Measurements from ENCODE around the gene DSC1. TPM values are rescaled to one million over a fixed set of nuclear protein-coding genes. Genes with fewer than 3 reads are reported as not detected.

The DSC1 gene
- total RNA-seq, 2 donors from 2014 or later: 0.23 to 2.1 TPM

DNA sequence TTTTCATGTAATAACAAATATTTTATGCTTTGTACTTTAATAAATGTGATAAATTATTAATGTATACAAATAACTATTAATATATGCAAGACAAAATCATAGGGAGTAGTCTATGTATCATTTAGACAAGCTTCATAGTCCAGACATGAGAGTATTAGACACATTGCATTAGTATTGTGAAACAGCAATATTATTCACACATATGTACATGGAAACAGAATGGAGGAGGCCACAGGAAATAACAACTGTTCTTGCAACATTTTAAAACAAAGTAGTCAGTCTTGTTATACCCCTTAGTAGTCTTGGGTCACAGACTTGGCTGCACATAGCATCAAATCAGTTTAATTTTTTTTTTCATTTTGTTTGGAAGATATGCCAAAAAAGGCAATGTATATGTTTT is 15.8 kb downstream of the DSC1 start:
- no peak overlapping the region for H3K27ac ChIP-seq
- intact Hi-C loops (cut with DNase I): no loop called here
- H3K4me1 ChIP-seq (replicated peaks): no peaks in the 10 kb centered on the region
- H3K4me3 ChIP-seq: no peak overlapping the region
- H3K9me3 ChIP-seq: no peaks in the 10 kb centered on the region
- TF ChIP-seq POLR2AphosphoS5 (IDR thresholded peaks at IDR 0.05): no peak
- TF ChIP-seq CTCF (IDR thresholded peaks at IDR 0.05): no peak
- TF ChIP-seq POLR2A (IDR thresholded peaks at IDR 0.05): no peak
- no peaks in the 10 kb centered on the region for H3K36me3 ChIP-seq
- DNase-seq (ENCODE audit: low spot score): no peak
- H3K27me3 ChIP-seq (replicated peaks; ENCODE audit: insufficient read depth): no peaks in the 10 kb centered on the region

DNA sequence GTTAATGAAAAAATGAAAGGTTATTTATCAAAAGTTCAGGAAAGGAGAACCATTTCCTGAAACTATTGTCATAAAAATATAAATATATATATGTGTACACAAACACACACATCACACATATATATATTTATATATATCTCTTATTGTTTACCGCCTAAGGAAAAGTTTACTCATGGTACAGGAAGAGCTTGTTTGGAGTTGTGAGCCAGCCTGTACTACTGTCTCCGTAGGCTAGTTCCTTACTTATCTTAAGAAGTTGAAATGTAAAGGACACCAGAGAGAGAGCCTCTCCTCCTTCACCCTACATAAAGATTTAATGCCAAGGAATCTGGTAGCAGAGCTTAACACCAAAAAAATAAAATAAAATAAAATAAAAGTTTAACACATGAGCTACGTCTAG is 19.6 kb downstream of the DSC1 start:
- Histone ChIP-seq H3K36me3 (no peaks in the 10 kb centered on the region), H3K27ac (no peak overlapping the region), H3K4me3 (no peak overlapping the region), H3K9me3 (no peaks in the 10 kb centered on the region), H3K4me1 (replicated peaks) (no peaks in the 10 kb centered on the region), H3K27me3 (replicated peaks; ENCODE audit: insufficient read depth) (no peaks in the 10 kb centered on the region)
- no peak for DNase-seq (ENCODE audit: low spot score)
- TF ChIP-seq CTCF (IDR thresholded peaks at IDR 0.05): no peak
- no peak for TF ChIP-seq POLR2A (IDR thresholded peaks at IDR 0.05)
- no peak for TF ChIP-seq POLR2AphosphoS5 (IDR thresholded peaks at IDR 0.05)
- intact Hi-C loops (cut with DNase I): no loop called here
- WGBS: 69% methylated on average over 3 of the region's 3 CpGs

DNA sequence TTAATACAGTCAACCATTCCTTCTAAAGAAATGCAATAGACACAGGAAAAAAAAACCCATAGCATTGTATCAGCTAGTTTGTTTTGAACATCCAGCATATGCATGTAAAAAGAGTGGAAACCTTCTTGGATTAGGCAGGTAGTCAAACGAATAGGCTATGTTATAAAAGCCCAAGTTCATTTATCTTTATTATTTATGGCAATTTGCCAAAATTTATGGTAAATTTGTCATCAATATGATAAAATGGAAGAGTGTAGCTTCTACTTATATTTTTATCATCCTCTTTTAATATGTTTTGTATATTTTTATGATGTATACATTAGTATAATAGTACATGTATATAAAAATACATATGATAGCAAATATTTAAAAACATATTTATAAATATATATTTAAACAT is 23.9 kb downstream of the DSC1 start:
- Histone ChIP-seq H3K9me3 (no peaks in the 10 kb centered on the region), H3K4me3 (no peak overlapping the region), H3K36me3 (no peaks in the 10 kb centered on the region), H3K27ac (no peak overlapping the region), H3K4me1 (replicated peaks) (no peaks in the 10 kb centered on the region), H3K27me3 (replicated peaks; ENCODE audit: insufficient read depth) (no peaks in the 10 kb centered on the region)
- 63% methylated on average over 1 of the region's 1 CpG for WGBS
- TF ChIP-seq POLR2A (IDR thresholded peaks at IDR 0.05): no peak
- DNase-seq (ENCODE audit: low spot score): no peak
- intact Hi-C loops (cut with DNase I): no loop called here

DNA sequence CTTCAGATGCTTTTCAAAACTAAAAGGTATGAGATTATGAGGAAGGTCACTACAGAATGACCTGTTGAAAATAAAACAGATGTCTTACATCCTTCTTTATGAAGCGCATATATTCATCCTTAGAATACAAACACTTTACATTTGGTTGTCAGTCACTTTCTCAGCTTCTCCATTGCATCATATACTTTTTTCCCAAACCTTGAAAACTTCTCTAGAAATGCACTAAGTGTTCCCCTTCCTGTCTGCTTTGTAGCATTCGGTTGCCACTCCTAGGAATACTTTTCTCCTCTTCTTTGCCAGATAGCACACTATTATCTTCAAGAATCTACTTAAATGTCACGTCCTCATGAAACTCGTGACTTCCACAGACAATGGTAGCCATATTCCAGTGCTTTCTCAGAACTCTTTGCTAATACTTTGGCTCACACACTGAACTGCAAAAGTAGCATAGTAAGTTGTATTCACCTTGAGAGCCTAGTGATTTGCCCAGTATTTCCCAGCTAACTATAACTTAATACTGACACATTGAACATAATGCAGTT is 27.6 kb downstream of the DSC1 start:
- Histone ChIP-seq H3K36me3 (no peaks in the 10 kb centered on the region), H3K27me3 (replicated peaks; ENCODE audit: insufficient read depth) (no peaks in the 10 kb centered on the region), H3K4me1 (replicated peaks) (no peaks in the 10 kb centered on the region), H3K27ac (no peak overlapping the region), H3K9me3 (no peaks in the 10 kb centered on the region), H3K4me3 (no peak overlapping the region)
- DNase-seq (ENCODE audit: low spot score): no peak
- intact Hi-C loops (cut with DNase I): no loop called here
- 85% methylated on average over 4 of the region's 4 CpGs for WGBS
- no peak for TF ChIP-seq POLR2AphosphoS5 (IDR thresholded peaks at IDR 0.05)
- TF ChIP-seq CTCF (IDR thresholded peaks at IDR 0.05): no peak
- TF ChIP-seq POLR2A (IDR thresholded peaks at IDR 0.05): no peak

- 81% methylated on average over 1 of the region's 1 CpG for WGBS
- TF ChIP-seq POLR2A (IDR thresholded peaks at IDR 0.05) (no peak), POLR2AphosphoS5 (IDR thresholded peaks at IDR 0.05) (no peak), CTCF (IDR thresholded peaks at IDR 0.05) (no peak)
- H3K9me3 ChIP-seq: no peaks in the 10 kb centered on the region
- no peaks in the 10 kb centered on the region for H3K36me3 ChIP-seq
- H3K27ac ChIP-seq: no peak overlapping the region
- DNase-seq (ENCODE audit: low spot score): no peak
- H3K27me3 ChIP-seq (replicated peaks; ENCODE audit: insufficient read depth): no peaks in the 10 kb centered on the region
- H3K4me3 ChIP-seq: no peak overlapping the region
- H3K4me1 ChIP-seq (replicated peaks): no peaks in the 10 kb centered on the region
- intact Hi-C loops (cut with DNase I): no loop called here
These were observed 33.1 kb downstream of the DSC1 start for GRCh38 chr18:31129398-31130115.

Measured in prostate gland (tissue), 2 donors.